H9 (cell line): ENCODE data around the gene NNT. TPM values are rescaled to one million over a fixed set of nuclear protein-coding genes. Genes with fewer than 3 reads are reported as not detected.

Experiments
- DNase-seq: peaks from one replicate; pipeline ENCODE4 v3.0.0-alpha.2; 2017
- H2AFZ ChIP-seq: one replicate; pipeline ENCODE4 v1.6.1; 2013; ENCODE audit warnings: mild to moderate bottlenecking, low read length, control low read depth, moderate library complexity
- H2AK5ac ChIP-seq: 2 replicates; pipeline ENCODE4 v1.6.1; 2013; ENCODE audit warnings: low read length, control low read depth, mixed read lengths; ENCODE audit not compliant: insufficient read length
- H2BK120ac ChIP-seq: one replicate; pipeline ENCODE4 v1.6.1; 2013; ENCODE audit warnings: low read depth, mild to moderate bottlenecking, low read length, control low read depth, inconsistent platforms; ENCODE audit not compliant: poor library complexity, severe bottlenecking
- H2BK12ac ChIP-seq: 2 replicates; pipeline ENCODE4 v1.6.1; 2013; ENCODE audit warnings: low read length, control low read depth, mixed read lengths, low read depth; ENCODE audit not compliant: insufficient read length
- H2BK15ac ChIP-seq: 2 replicates; pipeline ENCODE4 v1.6.1; 2013; ENCODE audit warnings: low read depth, low read length, control low read depth
- H2BK20ac ChIP-seq: one replicate; pipeline ENCODE4 v1.6.1; 2013; ENCODE audit warnings: low read depth, mild to moderate bottlenecking, low read length, control low read depth, inconsistent platforms; ENCODE audit not compliant: poor library complexity, severe bottlenecking
- H2BK5ac ChIP-seq: 2 replicates; pipeline ENCODE4 v1.6.1; 2013; ENCODE audit warnings: low read length, control low read depth, mixed read lengths; ENCODE audit not compliant: insufficient read length
- H3K14ac ChIP-seq: 2 replicates; pipeline ENCODE4 v1.6.1; 2013; ENCODE audit warnings: low read length, control low read depth; ENCODE audit not compliant: insufficient read depth
- H3K18ac ChIP-seq: 2 replicates; pipeline ENCODE4 v1.6.1; 2013; ENCODE audit warnings: low read depth, mild to moderate bottlenecking, mixed read lengths, low read length, control low read depth; ENCODE audit not compliant: insufficient read length
- H3K23ac ChIP-seq: 2 replicates; pipeline ENCODE4 v1.6.1; 2013; ENCODE audit warnings: low read length, control low read depth, mixed read lengths, low read depth; ENCODE audit not compliant: insufficient read length
- H3K23me2 ChIP-seq: 2 replicates; pipeline ENCODE4 v1.6.1; 2013; ENCODE audit warnings: low read depth, mild to moderate bottlenecking, mixed read lengths, low read length, control low read depth; ENCODE audit not compliant: insufficient read length, poor library complexity, severe bottlenecking
- H3K27ac ChIP-seq: 2 replicates; pipeline ENCODE4 v1.5.1; 2013; ENCODE audit warnings: low read length, control low read depth, mixed read lengths, low read depth; ENCODE audit not compliant: insufficient read length
- H3K27me3 ChIP-seq: 2 replicates; pipeline ENCODE4 v1.6.1; 2013; ENCODE audit warnings: low read length, control low read depth, inconsistent platforms; ENCODE audit not compliant: insufficient read depth
- H3K4ac ChIP-seq: 2 replicates; pipeline ENCODE4 v1.6.1; 2013; ENCODE audit warnings: low read depth, mild to moderate bottlenecking, control low read depth, inconsistent platforms, low read length, moderate library complexity
- H3K4me1 ChIP-seq: 2 replicates; pipeline ENCODE4 v1.6.1; 2013; ENCODE audit warnings: low read length, control low read depth, inconsistent platforms; ENCODE audit not compliant: insufficient read depth
- H3K4me2 ChIP-seq: 2 replicates; pipeline ENCODE4 v1.6.1; 2013; ENCODE audit warnings: low read length, control low read depth, mixed read lengths; ENCODE audit not compliant: insufficient read length, insufficient read depth
- H3K56ac ChIP-seq: 2 replicates; pipeline ENCODE4 v1.6.1; 2013; ENCODE audit warnings: low read depth, mild to moderate bottlenecking, mixed read lengths, low read length, control low read depth; ENCODE audit not compliant: insufficient read length
- H3K79me1 ChIP-seq: 2 replicates; pipeline ENCODE4 v1.6.1; 2013; ENCODE audit warnings: low read depth, mild to moderate bottlenecking, moderate library complexity, low read length, control low read depth, inconsistent platforms; ENCODE audit not compliant: insufficient read depth, poor library complexity, severe bottlenecking
- H3K79me2 ChIP-seq: 2 replicates; pipeline ENCODE4 v1.6.1; 2013; ENCODE audit warnings: low read length, control low read depth, inconsistent platforms; ENCODE audit not compliant: insufficient read depth
- H3K9ac ChIP-seq: 2 replicates; pipeline ENCODE4 v1.6.1; 2013; ENCODE audit warnings: low read length, control low read depth, mixed read lengths; ENCODE audit not compliant: insufficient read length; ENCODE audit errors: extremely low read depth
- H3K9me3 ChIP-seq: one replicate; pipeline ENCODE4 v1.6.1; 2013; ENCODE audit warnings: low read depth, low read length, inconsistent platforms; ENCODE audit not compliant: control insufficient read depth
- H3T11ph ChIP-seq: one replicate; pipeline ENCODE4 v1.6.1; 2013; ENCODE audit warnings: mild to moderate bottlenecking, low read length, control low read depth, inconsistent platforms
- H4K20me1 ChIP-seq: one replicate; pipeline ENCODE4 v1.6.1; 2013; ENCODE audit not compliant: control insufficient read depth, insufficient read length, insufficient read depth
- H4K5ac ChIP-seq: 2 replicates; pipeline ENCODE4 v1.6.1; 2013; ENCODE audit warnings: low read depth, mild to moderate bottlenecking, mixed read lengths, low read length, control low read depth; ENCODE audit not compliant: insufficient read length
- H4K8ac ChIP-seq: replicated peaks from 2 replicates; pipeline ENCODE4 v1.6.1; 2013; ENCODE audit warnings: low read length, control low read depth, mixed read lengths, low read depth; ENCODE audit not compliant: insufficient read length
- H4K91ac ChIP-seq: 2 replicates; pipeline ENCODE4 v1.6.1; 2013; ENCODE audit warnings: low read depth, mild to moderate bottlenecking, moderate library complexity, mixed read lengths, low read length, control low read depth; ENCODE audit not compliant: insufficient read length
- H3K27ac Mint-ChIP-seq, 3 experiments: 2 replicates in 2 of 3; 3 replicates in 1 of 3; pipeline ENCODE4 v1.8.0; 2020 to 2021; ENCODE audit warnings: mixed read lengths in 3 of 3, mild to moderate bottlenecking in 1 of 3, moderate library complexity in 1 of 3
- H3K27me3 Mint-ChIP-seq: 2 replicates; pipeline ENCODE4 v1.8.0; 2021; ENCODE audit warnings: low read depth, mild to moderate bottlenecking, moderate library complexity, mixed read lengths
- H3K36me3 Mint-ChIP-seq, 3 experiments: 2 replicates in 2 of 3; 3 replicates in 1 of 3; pipeline ENCODE4 v1.8.0; 2020 to 2021; ENCODE audit warnings: low read depth in 3 of 3, mixed read lengths in 3 of 3; ENCODE audit not compliant: insufficient read depth in 1 of 3
- H3K4me1 Mint-ChIP-seq, 2 experiments: 2 replicates each; pipeline ENCODE4 v1.8.0; 2020; ENCODE audit warnings: mixed read lengths in 2 of 2
- H3K4me3 Mint-ChIP-seq, 2 experiments: 2 replicates in 1 of 2; 3 replicates in 1 of 2; pipeline ENCODE4 v1.8.0; 2020 to 2021; ENCODE audit warnings: mild to moderate bottlenecking in 2 of 2, mixed read lengths in 2 of 2, moderate library complexity in 1 of 2
- H3K9me3 Mint-ChIP-seq, 2 experiments: 2 replicates in 1 of 2; 3 replicates in 1 of 2; pipeline ENCODE4 v1.8.0; 2020; ENCODE audit warnings: mild to moderate bottlenecking in 2 of 2, mixed read lengths in 2 of 2, moderate library complexity in 1 of 2
- total RNA-seq: library from RNA; stranded (reverse); gene quantifications from 2 replicates; pipeline ENCODE4 v1.2.1, GENCODE V29; 2021
- TF ChIP-seq, protein P1 (sequence below): fragments of 200-600 bp; sonication (generic); conservative IDR thresholded peaks from 3 replicates; pipeline ENCODE4 v1.8.0; 2021; ENCODE audit warnings: antibody characterized with exemption, mild to moderate bottlenecking

Gene NNT
- total RNA-seq, 1 experiment from 2014 or later: 27.6 TPM

DNA sequence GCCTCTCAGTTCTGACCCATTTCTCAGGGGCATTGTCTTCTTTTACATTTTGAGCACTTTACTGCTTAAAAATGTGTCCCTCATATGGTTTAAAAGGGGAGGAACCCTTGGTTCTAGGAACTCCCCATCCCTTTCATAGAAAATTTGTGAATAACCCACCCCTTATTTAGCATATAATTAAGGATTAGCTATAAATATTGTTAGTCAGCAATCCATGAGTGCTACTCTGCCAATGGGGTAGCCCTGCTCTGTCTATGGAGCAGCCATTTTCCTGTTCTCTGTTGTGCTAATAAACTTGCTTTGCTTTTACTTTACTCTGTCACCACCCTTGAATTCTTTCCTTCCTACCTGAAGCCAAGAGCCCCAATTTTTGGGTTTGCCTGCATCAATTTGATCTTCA lies 12.3 kb upstream of the NNT start:
- no peak overlapping the region for H2BK12ac ChIP-seq
- Mint-ChIP-seq H3K9me3 (peaks cover 3% of the 10 kb centered on the region in 2 experiments; a peak in 4 of 5 replicates), H3K4me3 (no peak overlapping the region), H3K36me3 (peaks cover 3 to 13% (median 3%) of the 10 kb centered on the region in 3 experiments; a peak in 5 of 7 replicates), H3K4me1 (peaks cover 8 to 12% of the 10 kb centered on the region in 2 experiments), H3K27ac (peak overlapping the region in 2 of 3 experiments; percentile 30 to 76; a peak in 1 of 7 replicates), H3K27me3 (no peaks in the 10 kb centered on the region)
- no peak overlapping the region for H2AFZ ChIP-seq
- H3K4ac ChIP-seq: no peak overlapping the region
- H3K23me2 ChIP-seq: no peaks in the 10 kb centered on the region
- H3K56ac ChIP-seq: no peak overlapping the region
- H3K9me3 ChIP-seq: no peaks in the 10 kb centered on the region
- H2BK120ac ChIP-seq: no peak overlapping the region
- H3K27me3 ChIP-seq: no peaks in the 10 kb centered on the region
- H3K79me2 ChIP-seq: no peaks in the 10 kb centered on the region
- no peak overlapping the region for H3K9ac ChIP-seq
- no peak overlapping the region for H4K91ac ChIP-seq
- H4K8ac ChIP-seq: no peak overlapping the region
- H2AK5ac ChIP-seq: no peak overlapping the region
- H3K4me2 ChIP-seq: no peak overlapping the region
- H4K20me1 ChIP-seq: no peaks in the 10 kb centered on the region
- no peak overlapping the region for H3K27ac ChIP-seq
- H3K14ac ChIP-seq: no peak overlapping the region
- H4K5ac ChIP-seq: no peak overlapping the region
- H3T11ph ChIP-seq: no peak overlapping the region
- H3K4me1 ChIP-seq: peaks cover 2% of the 10 kb centered on the region; the same call in 1 of the 2 replicates
- DNase-seq: no peak
- no peak overlapping the region for H3K23ac ChIP-seq
- no peak overlapping the region for H2BK20ac ChIP-seq
- TF ChIP-seq, protein P1, sequence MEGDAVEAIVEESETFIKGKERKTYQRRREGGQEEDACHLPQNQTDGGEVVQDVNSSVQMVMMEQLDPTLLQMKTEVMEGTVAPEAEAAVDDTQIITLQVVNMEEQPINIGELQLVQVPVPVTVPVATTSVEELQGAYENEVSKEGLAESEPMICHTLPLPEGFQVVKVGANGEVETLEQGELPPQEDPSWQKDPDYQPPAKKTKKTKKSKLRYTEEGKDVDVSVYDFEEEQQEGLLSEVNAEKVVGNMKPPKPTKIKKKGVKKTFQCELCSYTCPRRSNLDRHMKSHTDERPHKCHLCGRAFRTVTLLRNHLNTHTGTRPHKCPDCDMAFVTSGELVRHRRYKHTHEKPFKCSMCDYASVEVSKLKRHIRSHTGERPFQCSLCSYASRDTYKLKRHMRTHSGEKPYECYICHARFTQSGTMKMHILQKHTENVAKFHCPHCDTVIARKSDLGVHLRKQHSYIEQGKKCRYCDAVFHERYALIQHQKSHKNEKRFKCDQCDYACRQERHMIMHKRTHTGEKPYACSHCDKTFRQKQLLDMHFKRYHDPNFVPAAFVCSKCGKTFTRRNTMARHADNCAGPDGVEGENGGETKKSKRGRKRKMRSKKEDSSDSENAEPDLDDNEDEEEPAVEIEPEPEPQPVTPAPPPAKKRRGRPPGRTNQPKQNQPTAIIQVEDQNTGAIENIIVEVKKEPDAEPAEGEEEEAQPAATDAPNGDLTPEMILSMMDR: no peak
- H3K79me1 ChIP-seq: no peaks in the 10 kb centered on the region
- no peak overlapping the region for H2BK5ac ChIP-seq
- no peak overlapping the region for H3K18ac ChIP-seq
- H2BK15ac ChIP-seq: no peak overlapping the region
